IMR-90 (cell line): ENCODE data around the gene KRT36. TPM values are rescaled to one million over a fixed set of nuclear protein-coding genes. Genes with fewer than 3 reads are reported as not detected.

ENCODE experiments used
- ATAC-seq: fragments of 200-7000 bp; cut with Tn5 transposase; 2 replicates; pipeline ENCODE4 v1.9.1; 2020; ENCODE audit warnings: low read depth, mild to moderate bottlenecking, moderate library complexity
- BruUV-seq: library from RNA; stranded (reverse); fragments of 400-500 nt; replicated peaks from 2 replicates; lab custom pipeline; 2021; lab: Mats Ljungman, UMichigan
- CTCF ChIA-PET: fragments of 300-600 bp; formaldehyde crosslinking; extraction: SDS; loops from one replicate; lab custom pipeline; 2021; ENCODE audit warnings: antibody characterized with exemption; lab: Yijun Ruan, JAX
- POLR2A ChIA-PET: fragments of 300-600 bp; sonication (Branson Sonifier 250); formaldehyde crosslinking; loops from one replicate; lab custom pipeline; 2022; ENCODE audit warnings: antibody characterized with exemption; ENCODE audit not compliant: unreplicated experiment; lab: Charles Lee
- DNase-seq: peaks from one replicate; pipeline ENCODE4 v3.0.0; 2013
- H2AFZ ChIP-seq: replicated peaks from 2 replicates; pipeline ENCODE3; 2013; ENCODE audit warnings: low read length, mild to moderate bottlenecking; ENCODE audit not compliant: poor library complexity
- H2AK5ac ChIP-seq: 2 replicates; pipeline ENCODE4 v1.6.1; 2013; ENCODE audit warnings: low read depth, low read length, inconsistent platforms
- H2AK9ac ChIP-seq: replicated peaks from 2 replicates; pipeline ENCODE3; 2013; ENCODE audit warnings: mild to moderate bottlenecking, low read depth, low read length, moderate library complexity; ENCODE audit not compliant: poor library complexity
- H2BK120ac ChIP-seq: 2 replicates; pipeline ENCODE4 v1.6.1; 2013; ENCODE audit warnings: low read depth, low read length, inconsistent platforms
- H2BK15ac ChIP-seq: 3 replicates; pipeline ENCODE4 v1.6.1; 2013; ENCODE audit warnings: low read depth, low read length, inconsistent platforms
- H2BK20ac ChIP-seq: 2 replicates; pipeline ENCODE4 v1.6.1; 2013; ENCODE audit warnings: low read depth, mild to moderate bottlenecking, inconsistent platforms, low read length, moderate library complexity
- H2BK5ac ChIP-seq: 2 replicates; pipeline ENCODE4 v1.6.1; 2013; ENCODE audit warnings: mild to moderate bottlenecking, low read depth, low read length, inconsistent platforms; ENCODE audit not compliant: poor library complexity, severe bottlenecking
- H3K14ac ChIP-seq: replicated peaks from 2 replicates; pipeline ENCODE4 v1.6.1; 2013; ENCODE audit warnings: low read depth, low read length, inconsistent platforms
- H3K18ac ChIP-seq: 2 replicates; pipeline ENCODE4 v1.6.1; 2013; ENCODE audit warnings: low read depth, low read length, control low read depth
- H3K23ac ChIP-seq: 2 replicates; pipeline ENCODE4 v1.6.1; 2013; ENCODE audit warnings: low read depth, low read length, inconsistent platforms
- H3K27ac ChIP-seq: 2 replicates; pipeline ENCODE4 v1.5.1; 2013; ENCODE audit warnings: mild to moderate bottlenecking, control low read depth, low read length; ENCODE audit not compliant: insufficient read depth
- H3K27me3 ChIP-seq: 2 replicates; pipeline ENCODE4 v1.6.1; 2013; ENCODE audit warnings: low read length; ENCODE audit not compliant: control insufficient read depth, insufficient read depth
- H3K36me3 ChIP-seq: 2 replicates; pipeline ENCODE4 v1.6.1; 2013; ENCODE audit warnings: low read length, mixed read lengths; ENCODE audit not compliant: control insufficient read depth, insufficient read depth
- H3K4ac ChIP-seq: 2 replicates; pipeline ENCODE4 v1.6.1; 2013; ENCODE audit warnings: low read depth, low read length, inconsistent platforms
- H3K4me1 ChIP-seq: 2 replicates; pipeline ENCODE4 v1.6.1; 2013; ENCODE audit warnings: low read length, mixed read lengths; ENCODE audit not compliant: control insufficient read depth, insufficient read depth
- H3K4me2 ChIP-seq: 2 replicates; pipeline ENCODE4 v1.6.1; 2013; ENCODE audit warnings: low read depth, mild to moderate bottlenecking, control low read depth, low read length, moderate library complexity
- H3K4me3 ChIP-seq: 2 replicates; pipeline ENCODE4 v1.5.1; 2013; ENCODE audit warnings: low read depth, mild to moderate bottlenecking, control low read depth, low read length, moderate library complexity; ENCODE audit not compliant: insufficient read depth
- H3K56ac ChIP-seq: 2 replicates; pipeline ENCODE4 v1.6.1; 2013; ENCODE audit warnings: low read length, inconsistent platforms; ENCODE audit not compliant: insufficient read depth; ENCODE audit errors: extremely low read depth
- H3K79me1 ChIP-seq, 2 experiments: 2 replicates each; pipeline ENCODE4 v1.6.1; 2013; ENCODE audit warnings: low read length in 2 of 2, inconsistent platforms in 1 of 2, low read depth in 1 of 2
- H3K9ac ChIP-seq: 2 replicates; pipeline ENCODE4 v1.6.1; 2013; ENCODE audit warnings: low read depth, low read length, control low read depth
- H3K9me1 ChIP-seq: 2 replicates; pipeline ENCODE4 v1.6.1; 2013; ENCODE audit warnings: low read length, inconsistent platforms; ENCODE audit not compliant: insufficient read depth
- H3K9me3 ChIP-seq: 2 replicates; pipeline ENCODE4 v1.6.1; 2013; ENCODE audit warnings: low read length; ENCODE audit not compliant: control insufficient read depth, insufficient read depth
- H4K20me1 ChIP-seq: 2 replicates; pipeline ENCODE4 v1.6.1; 2013; ENCODE audit warnings: low read length, inconsistent platforms; ENCODE audit not compliant: insufficient read depth
- H4K5ac ChIP-seq: 2 replicates; pipeline ENCODE4 v1.6.1; 2013; ENCODE audit warnings: mild to moderate bottlenecking, low read depth, low read length, control low read depth
- H4K8ac ChIP-seq, 2 experiments: 2 replicates each; pipeline ENCODE4 v1.6.1; 2013; ENCODE audit warnings: low read depth in 2 of 2, low read length in 2 of 2, control low read depth in 1 of 2, inconsistent platforms in 1 of 2
- H4K91ac ChIP-seq: 2 replicates; pipeline ENCODE4 v1.6.1; 2013; ENCODE audit warnings: low read depth, low read length, inconsistent platforms; ENCODE audit not compliant: insufficient read depth
- BHLHE40 ChIP-seq: fragments of 150-350 bp; IDR thresholded peaks from 2 replicates; pipeline ENCODE4 v1.6.1; 2016; ENCODE audit warnings: mild to moderate bottlenecking, low read depth, low read length
- CEBPB ChIP-seq: IDR thresholded peaks from 2 replicates; pipeline ENCODE4 v1.6.1; 2012; ENCODE audit warnings: low read depth, low read length, improper control_type of control experiment
- CHD1 ChIP-seq: IDR thresholded peaks from 2 replicates; pipeline ENCODE4 v1.6.1; 2012; ENCODE audit warnings: low read depth, low read length, improper control_type of control experiment
- ELK1 ChIP-seq: fragments of 150-350 bp; IDR thresholded peaks from 2 replicates; pipeline ENCODE4 v1.6.1; 2016; ENCODE audit warnings: low read depth, mild to moderate bottlenecking, low read length, moderate library complexity, borderline replicate concordance
- FOS ChIP-seq: fragments of 150-350 bp; IDR thresholded peaks from 2 replicates; pipeline ENCODE4 v1.6.1; 2016; ENCODE audit warnings: low read depth, low read length
- MAFK ChIP-seq: IDR thresholded peaks from 2 replicates; pipeline ENCODE4 v1.6.1; 2012; ENCODE audit warnings: low read depth, low read length, improper control_type of control experiment
- MXI1 ChIP-seq: IDR thresholded peaks from 2 replicates; pipeline ENCODE4 v1.6.1; 2012; ENCODE audit warnings: low read depth, mild to moderate bottlenecking, low read length, moderate library complexity, borderline replicate concordance
- NFE2L2 ChIP-seq: fragments of 150-350 bp; IDR thresholded peaks from 2 replicates; pipeline ENCODE4 v1.6.1; 2016; ENCODE audit warnings: low read depth, mild to moderate bottlenecking, low read length
- POLR2A ChIP-seq: IDR thresholded peaks from 2 replicates; pipeline ENCODE4 v1.6.1; 2012; ENCODE audit warnings: mild to moderate bottlenecking, low read depth, low read length
- RAD21 ChIP-seq: IDR thresholded peaks from 2 replicates; pipeline ENCODE4 v1.6.1; 2012; ENCODE audit warnings: low read length, improper control_type of control experiment
- RCOR1 ChIP-seq: IDR thresholded peaks from 2 replicates; pipeline ENCODE4 v1.6.1; 2012; ENCODE audit warnings: mild to moderate bottlenecking, low read length, improper control_type of control experiment; ENCODE audit not compliant: insufficient replicate concordance
- RFX5 ChIP-seq: IDR thresholded peaks from 2 replicates; pipeline ENCODE4 v1.8.0; 2012; ENCODE audit warnings: low read depth, mild to moderate bottlenecking, low read length, moderate library complexity
- SMC3 ChIP-seq: fragments of 150-350 bp; IDR thresholded peaks from 2 replicates; pipeline ENCODE4 v1.6.1; 2016; ENCODE audit warnings: low read depth, mild to moderate bottlenecking, antibody characterized with exemption, low read length, moderate library complexity
- WGBS, 2 experiments: methylation state at CpG; one replicate each; pipeline versions ENCODE4 v1.1.5 to v1.1.7; 2013; ENCODE audit warnings: missing lambda C conversion rate in 2 of 2; ENCODE audit not compliant: insufficient read length in 1 of 2; ENCODE audit errors: extremely low coverage in 2 of 2; 5-methylcytosine and 5-hydroxymethylcytosine counted together
- dilution Hi-C: fragments of 300-500 bp; cut with HindIII; formaldehyde crosslinking; loops from one replicate; pipeline ENCODE4 v1.14.3; 2018; ENCODE audit warnings: low sequenced_read_pairs; ENCODE audit not compliant: unreplicated experiment
- in situ Hi-C: fragments of 300-500 bp; cut with MboI; formaldehyde crosslinking; loops from 3 replicates; pipeline ENCODE4 v1.14.3; 2019; ENCODE audit warnings: low sequenced_read_pairs, inconsistent platforms, mixed read lengths
- intact Hi-C: fragments of 100-400 bp; cut with micrococcal nuclease; formaldehyde crosslinking; loops from 2 replicates; pipeline ENCODE4 v1.10.0; 2022
- polyA plus RNA-seq, 3 experiments: library from polyadenylated mRNA; depleted of rRNA; stranded (reverse); fragments of >200 nt; gene quantifications; 2 replicates each; pipeline ENCODE4 v1.2.3, GENCODE V29; 2012; ENCODE audit warnings: low replicate concordance in 1 of 3
- total RNA-seq: library from RNA; depleted of rRNA; stranded (reverse); fragments of >200 nt; gene quantifications from 2 replicates; pipeline ENCODE4 v1.2.3, GENCODE V29; 2012
- TF ChIP-seq, protein P1 (sequence below): conservative IDR thresholded peaks from 2 replicates; pipeline ENCODE4 v1.5.1; 2012; ENCODE audit warnings: mild to moderate bottlenecking, low read depth, low read length, improper control_type of control experiment
- TF ChIP-seq, protein P2 (sequence below): fragments of 150-350 bp; IDR thresholded peaks from 2 replicates; pipeline ENCODE4 v1.6.1; 2017; ENCODE audit warnings: mild to moderate bottlenecking, antibody characterized with exemption, low read length, low read depth

Gene KRT36
- total and polyA plus RNA-seq, 2 of the 4 experiments (the other 2 are of a cell fraction), result not detected

DNA sequence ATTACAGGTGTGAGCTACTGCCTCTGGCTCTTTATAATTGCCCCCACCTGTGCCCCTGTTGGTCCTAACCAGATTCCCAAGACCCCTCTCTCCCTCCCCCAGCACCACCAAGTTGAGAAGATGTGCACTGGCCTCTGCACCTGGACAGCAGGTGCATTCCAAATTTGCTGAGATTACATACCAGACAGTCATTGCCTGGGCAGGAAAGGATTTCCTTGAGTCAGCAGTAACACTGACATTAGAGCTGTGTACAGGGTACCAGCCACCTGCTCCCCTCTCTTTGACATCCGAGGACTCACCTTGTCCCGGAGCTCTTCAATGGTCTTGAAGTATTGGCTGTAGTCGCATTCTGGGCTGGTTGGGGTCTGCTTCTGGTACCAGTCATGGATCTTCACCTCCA, 28.3 kb upstream of the KRT36 start:
- no peak overlapping the region for H2AK5ac ChIP-seq
- dilution Hi-C loops, result no loop called here
- 100% methylated on average over 1 of the region's 3 CpGs; no CpG with 5 or more reads in 1 of the 2 experiments for WGBS, 2 experiments
- H2BK120ac ChIP-seq, result no peak overlapping the region
- H3K36me3 ChIP-seq, result no peaks in the 10 kb centered on the region
- H3K4me3 ChIP-seq, result no peak overlapping the region
- no peak overlapping the region for H2BK5ac ChIP-seq
- no peak overlapping the region for H3K9ac ChIP-seq
- no peak overlapping the region for H2BK15ac ChIP-seq
- H3K4me1 ChIP-seq, result peaks cover 24% of the 10 kb centered on the region
- no peak overlapping the region for H3K23ac ChIP-seq
- ChIA-PET POLR2A (no interaction called here), CTCF (no interaction called here)
- no peaks in the 10 kb centered on the region for H3K9me3 ChIP-seq
- no peak overlapping the region for H3K4me2 ChIP-seq
- no peaks in the 10 kb centered on the region for H3K27me3 ChIP-seq
- BruUV-seq, result no TSS peak
- H3K18ac ChIP-seq, result no peak overlapping the region
- H3K4ac ChIP-seq, result no peak overlapping the region
- in situ Hi-C loops, result no loop called here
- intact Hi-C loops, result no loop called here
- TF ChIP-seq RFX5 (no peak), NFE2L2 (no peak), SMC3 (no peak), FOS (no peak), ELK1 (no peak), POLR2A (no peak), BHLHE40 (no peak), CEBPB (no peak), MAFK (no peak), CHD1 (no peak), MXI1 (no peak), RAD21 (no peak), RCOR1 (no peak)
- TF ChIP-seq, protein P1, sequence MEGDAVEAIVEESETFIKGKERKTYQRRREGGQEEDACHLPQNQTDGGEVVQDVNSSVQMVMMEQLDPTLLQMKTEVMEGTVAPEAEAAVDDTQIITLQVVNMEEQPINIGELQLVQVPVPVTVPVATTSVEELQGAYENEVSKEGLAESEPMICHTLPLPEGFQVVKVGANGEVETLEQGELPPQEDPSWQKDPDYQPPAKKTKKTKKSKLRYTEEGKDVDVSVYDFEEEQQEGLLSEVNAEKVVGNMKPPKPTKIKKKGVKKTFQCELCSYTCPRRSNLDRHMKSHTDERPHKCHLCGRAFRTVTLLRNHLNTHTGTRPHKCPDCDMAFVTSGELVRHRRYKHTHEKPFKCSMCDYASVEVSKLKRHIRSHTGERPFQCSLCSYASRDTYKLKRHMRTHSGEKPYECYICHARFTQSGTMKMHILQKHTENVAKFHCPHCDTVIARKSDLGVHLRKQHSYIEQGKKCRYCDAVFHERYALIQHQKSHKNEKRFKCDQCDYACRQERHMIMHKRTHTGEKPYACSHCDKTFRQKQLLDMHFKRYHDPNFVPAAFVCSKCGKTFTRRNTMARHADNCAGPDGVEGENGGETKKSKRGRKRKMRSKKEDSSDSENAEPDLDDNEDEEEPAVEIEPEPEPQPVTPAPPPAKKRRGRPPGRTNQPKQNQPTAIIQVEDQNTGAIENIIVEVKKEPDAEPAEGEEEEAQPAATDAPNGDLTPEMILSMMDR, result no peak
- TF ChIP-seq, protein P2, sequence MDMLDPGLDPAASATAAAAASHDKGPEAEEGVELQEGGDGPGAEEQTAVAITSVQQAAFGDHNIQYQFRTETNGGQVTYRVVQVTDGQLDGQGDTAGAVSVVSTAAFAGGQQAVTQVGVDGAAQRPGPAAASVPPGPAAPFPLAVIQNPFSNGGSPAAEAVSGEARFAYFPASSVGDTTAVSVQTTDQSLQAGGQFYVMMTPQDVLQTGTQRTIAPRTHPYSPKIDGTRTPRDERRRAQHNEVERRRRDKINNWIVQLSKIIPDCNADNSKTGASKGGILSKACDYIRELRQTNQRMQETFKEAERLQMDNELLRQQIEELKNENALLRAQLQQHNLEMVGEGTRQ, result no peak
- no peak overlapping the region for H4K8ac ChIP-seq
- H3K27ac ChIP-seq, result no peak overlapping the region
- H2AFZ ChIP-seq, result no peak overlapping the region
- H3K79me1 ChIP-seq, result peaks cover 0 to 4% of the 10 kb centered on the region in 2 experiments; a peak in 1 of 4 replicates
- no peak overlapping the region for H4K5ac ChIP-seq
- no peak overlapping the region for H3K56ac ChIP-seq
- H3K14ac ChIP-seq, result no peak overlapping the region
- no peak overlapping the region for H2AK9ac ChIP-seq
- H4K20me1 ChIP-seq, result no peaks in the 10 kb centered on the region
- H2BK20ac ChIP-seq, result no peak overlapping the region
- DNase-seq (no peak), ATAC-seq (no peak)
- peaks cover 11% of the 10 kb centered on the region; the same call in 1 of the 2 replicates for H3K9me1 ChIP-seq
- no peak overlapping the region for H4K91ac ChIP-seq
